PFSK-1 (cell line): ENCODE data around the gene PPID. TPM values are rescaled to one million over a fixed set of nuclear protein-coding genes. Genes with fewer than 3 reads are reported as not detected.

Source experiments
- FOXP2 ChIP-seq: optimal IDR thresholded peaks from 2 replicates; pipeline ENCODE3; 2011; ENCODE audit warnings: borderline replicate concordance, control low read depth, inconsistent platforms; ENCODE audit not compliant: insufficient read depth; ENCODE audit errors: extremely low read length, extremely low read depth
- POLR2AphosphoS5 ChIP-seq: IDR thresholded peaks from 2 replicates; pipeline ENCODE4 v1.6.1; 2012; ENCODE audit warnings: low read depth, mild to moderate bottlenecking, control low read depth, low read length, moderate library complexity
- REST ChIP-seq, 2 experiments: IDR thresholded peaks; 2 replicates each; pipeline versions ENCODE4 v1.6.1 to v1.8.0; 2011 to 2012; ENCODE audit warnings: low read depth in 2 of 2, low read length in 2 of 2, control low read depth in 1 of 2, inconsistent platforms in 1 of 2, mild to moderate bottlenecking in 1 of 2, moderate library complexity in 1 of 2; ENCODE audit not compliant: insufficient read depth in 1 of 2
- SIN3A ChIP-seq: IDR thresholded peaks from 2 replicates; pipeline ENCODE4 v1.6.1; 2012; ENCODE audit warnings: mild to moderate bottlenecking, low read length, moderate library complexity, borderline replicate concordance; ENCODE audit not compliant: insufficient read depth
- TAF1 ChIP-seq: IDR thresholded peaks from 2 replicates; pipeline ENCODE4 v1.6.1; 2012; ENCODE audit warnings: low read length, control low read depth, borderline replicate concordance; ENCODE audit not compliant: insufficient read depth
- polyA plus RNA-seq: library from polyadenylated mRNA; unstranded; fragments of >200 nt; gene quantifications from one replicate; pipeline ENCODE4 v1.2.1, GENCODE V29; 2012; ENCODE audit warnings: low read depth, missing spikeins; ENCODE audit not compliant: insufficient read length

The PPID gene
- 14.2 TPM for polyA plus RNA-seq

DNA sequence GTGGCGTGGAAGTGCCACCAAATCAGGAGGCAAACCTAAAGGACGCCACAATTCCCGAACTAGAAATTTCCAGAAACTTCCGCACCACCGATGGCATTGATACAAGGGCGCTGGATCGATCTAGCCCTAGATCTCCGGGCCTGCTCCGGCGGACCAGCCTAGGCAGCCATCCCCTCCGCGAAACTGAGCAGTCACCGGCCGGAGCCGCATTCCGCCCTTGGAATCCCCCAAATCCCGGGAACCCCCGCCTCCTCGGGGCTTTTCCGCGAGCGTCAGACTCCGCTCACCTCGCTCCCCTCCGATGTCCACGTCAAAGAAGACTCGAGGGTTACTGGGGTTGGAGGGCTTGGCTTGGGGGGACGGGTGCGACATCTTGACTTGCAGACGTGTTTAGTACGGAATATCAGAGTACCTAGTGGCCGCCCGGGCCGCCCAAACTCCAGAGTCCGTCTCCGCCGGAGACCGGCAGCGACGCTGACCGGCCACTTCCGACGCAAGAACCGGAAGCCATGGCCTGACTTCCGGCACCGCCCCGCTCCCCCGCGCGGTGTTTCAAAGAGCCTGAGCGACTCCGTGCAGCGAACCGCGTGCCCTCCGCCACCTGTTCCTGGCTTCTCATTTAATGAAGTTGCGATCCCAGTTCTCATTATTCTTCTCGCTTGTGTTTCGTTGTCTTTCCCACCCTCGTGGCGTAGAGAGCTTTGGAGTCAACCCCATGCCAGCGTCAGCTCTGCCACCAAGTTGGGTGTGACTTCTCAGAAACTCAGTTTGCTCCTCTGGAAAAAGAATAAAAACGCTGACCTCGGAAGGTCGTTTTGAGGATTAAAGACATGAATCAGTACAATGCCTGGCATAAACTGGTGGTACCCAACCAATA lies at the start of gene PPID:
Gene PPID, minus strand, starts transcription at position 480 of the 877 bp plus-strand sequence. Its CDS starts 108 bp downstream, at position 372.
- TF ChIP-seq TAF1: peak; percentile 55; the same call in 1 of the 2 replicates
- TF ChIP-seq FOXP2: peak; percentile 52
- TF ChIP-seq REST (IDR thresholded peaks at IDR 0.05; ENCODE audit: insufficient read depth in 1 of 2, low read depth in 2 of 2, low read length in 2 of 2): peak in 1 of 2 experiments; percentile 14; a peak in 1 of 4 replicates
- peak; percentile 87 for TF ChIP-seq POLR2AphosphoS5
- TF ChIP-seq SIN3A: 0 out of 2 replicates have a peak, but pooled peaks have one; percentile 22

DNA sequence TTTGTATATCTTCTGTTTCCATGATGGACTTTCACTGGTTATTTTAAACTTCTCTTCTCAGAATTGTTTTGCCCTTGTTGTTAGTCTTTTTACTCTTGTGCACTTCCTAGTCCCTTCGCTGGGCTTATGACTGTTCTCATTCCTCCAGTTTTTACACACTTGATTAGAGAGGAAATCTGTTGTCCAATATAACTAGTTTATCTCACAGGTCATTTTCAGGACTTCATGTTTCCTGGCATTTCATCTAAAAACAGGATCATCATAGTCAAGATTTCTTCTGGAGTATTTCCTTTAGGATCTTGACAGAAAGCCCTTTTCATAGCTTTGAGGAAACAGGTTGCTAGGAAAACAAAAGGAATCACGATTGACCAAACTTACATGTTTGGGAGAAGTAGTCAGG lies 48.6 kb upstream of the PPID start:
- no peak for TF ChIP-seq POLR2AphosphoS5
- no peak for TF ChIP-seq FOXP2
- no peak for TF ChIP-seq SIN3A
- TF ChIP-seq REST (IDR thresholded peaks at IDR 0.05; ENCODE audit: insufficient read depth in 1 of 2, low read depth in 2 of 2, low read length in 2 of 2): no peak
- no peak for TF ChIP-seq TAF1

DNA sequence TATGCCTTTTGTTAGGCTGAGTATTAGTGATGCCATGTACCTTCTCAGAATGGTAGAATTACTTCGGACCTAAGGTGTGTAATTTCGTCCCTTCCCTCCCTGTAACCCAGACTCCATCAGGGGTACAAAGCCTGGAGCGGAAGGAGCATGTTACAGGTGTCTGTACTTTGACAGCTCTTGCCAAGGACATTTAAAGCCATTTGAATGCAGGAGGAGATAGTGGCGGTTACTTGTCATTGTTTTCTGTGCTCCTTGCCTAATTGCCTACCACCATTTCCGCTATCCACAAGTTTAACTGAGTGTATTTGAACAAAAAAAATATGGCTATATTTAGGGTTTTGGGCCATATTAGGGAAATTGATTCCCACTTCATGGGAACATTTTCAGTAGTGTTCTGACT lies 47.5 kb upstream of the PPID start:
- TF ChIP-seq POLR2AphosphoS5 (no peak), REST (IDR thresholded peaks at IDR 0.05; ENCODE audit: insufficient read depth in 1 of 2, low read depth in 2 of 2, low read length in 2 of 2) (no peak), TAF1 (no peak), FOXP2 (no peak), SIN3A (no peak)

DNA sequence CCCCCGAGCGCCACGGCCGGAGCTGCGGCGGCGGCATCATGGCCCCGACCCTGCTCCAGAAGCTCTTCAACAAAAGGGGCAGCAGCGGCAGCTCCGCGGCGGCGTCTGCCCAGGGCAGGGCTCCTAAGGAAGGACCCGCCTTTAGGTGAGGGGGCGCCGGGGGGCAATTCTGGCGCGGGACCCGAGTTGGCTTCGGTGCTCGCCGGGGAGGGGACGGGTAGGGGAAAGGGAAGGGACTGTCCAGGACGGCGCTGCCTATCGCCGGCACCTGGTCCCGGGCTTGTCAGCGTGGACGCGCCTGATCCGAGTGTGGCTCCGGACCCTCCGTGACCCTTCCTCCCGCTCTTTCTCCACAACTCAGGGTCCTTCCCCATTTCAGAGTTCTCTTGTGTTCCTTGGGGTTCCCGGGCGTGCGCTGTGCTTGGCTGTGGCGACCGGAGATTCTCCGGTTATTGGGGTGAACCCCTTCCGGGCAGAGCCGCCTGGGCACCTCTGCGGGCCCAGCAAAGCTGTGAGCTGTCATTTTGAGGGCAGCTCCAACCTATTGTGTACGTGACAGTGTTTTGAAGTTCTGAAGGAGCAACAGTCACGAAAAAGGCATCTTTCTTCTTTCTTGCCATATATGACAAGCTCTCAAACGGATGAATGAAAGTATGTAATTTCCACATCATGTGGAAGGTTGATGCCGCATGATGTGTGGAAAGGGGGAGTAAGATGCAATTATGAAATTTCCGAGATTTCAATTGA lies 46.2 kb upstream of the PPID start:
- TF ChIP-seq TAF1 (no peak), FOXP2 (no peak), POLR2AphosphoS5 (no peak), REST (IDR thresholded peaks at IDR 0.05; ENCODE audit: insufficient read depth in 1 of 2, low read depth in 2 of 2, low read length in 2 of 2) (no peak), SIN3A (no peak)
